GM19025 (cell line): Measurements from ENCODE around the gene CMTM8.

ENCODE experiments used
- ATAC-seq: cut with Tn5 transposase; IDR thresholded peaks from one replicate; pipeline ENCODE4 v1.9.1; 2021; ENCODE audit warnings: mild to moderate bottlenecking, low read depth, moderate library complexity; ENCODE audit not compliant: unreplicated experiment

CMTM8 gene

DNA sequence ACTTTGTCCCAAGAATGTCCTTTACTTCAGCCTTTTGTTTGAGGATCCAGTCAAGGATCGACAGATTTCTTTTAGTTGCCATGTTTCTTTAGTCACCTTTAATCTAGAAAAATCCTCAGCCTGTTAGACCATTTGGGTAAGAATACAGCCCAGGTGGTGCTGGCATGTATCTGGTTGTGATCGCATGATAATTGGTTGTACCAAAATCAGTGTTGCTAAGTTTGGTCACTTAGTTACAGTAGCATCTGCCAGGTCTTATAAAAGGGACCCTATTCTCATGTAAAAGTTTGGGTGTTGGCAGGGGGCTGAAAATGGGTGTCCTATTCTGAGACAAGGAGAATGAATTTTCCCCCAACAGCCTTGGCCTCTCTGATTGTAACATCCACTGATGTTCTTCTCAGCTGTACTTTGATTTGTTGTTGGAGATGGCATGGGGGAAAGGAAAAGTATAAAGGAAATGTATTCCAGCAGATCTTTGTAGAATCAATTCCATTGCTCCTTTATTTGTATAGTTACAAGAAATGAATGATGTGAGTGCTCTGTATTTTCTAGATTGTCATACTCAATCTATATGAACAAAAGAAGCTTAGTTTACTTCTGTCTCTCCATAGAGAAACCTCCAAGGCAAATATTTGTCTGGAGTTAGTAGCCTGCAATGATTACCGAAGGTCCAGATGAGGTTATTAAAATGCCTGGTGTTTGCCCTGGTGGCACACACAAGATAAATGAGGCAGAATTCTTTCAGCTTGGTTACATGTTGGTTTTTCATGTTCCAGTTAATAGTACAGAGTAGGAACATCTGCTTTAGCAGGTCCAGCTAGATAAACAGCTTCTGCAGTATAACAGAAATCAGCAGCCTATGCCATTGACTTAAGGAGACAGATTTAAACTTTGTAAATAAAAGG is 65.7 kb downstream of the CMTM8 start:
- no peak for ATAC-seq

DNA sequence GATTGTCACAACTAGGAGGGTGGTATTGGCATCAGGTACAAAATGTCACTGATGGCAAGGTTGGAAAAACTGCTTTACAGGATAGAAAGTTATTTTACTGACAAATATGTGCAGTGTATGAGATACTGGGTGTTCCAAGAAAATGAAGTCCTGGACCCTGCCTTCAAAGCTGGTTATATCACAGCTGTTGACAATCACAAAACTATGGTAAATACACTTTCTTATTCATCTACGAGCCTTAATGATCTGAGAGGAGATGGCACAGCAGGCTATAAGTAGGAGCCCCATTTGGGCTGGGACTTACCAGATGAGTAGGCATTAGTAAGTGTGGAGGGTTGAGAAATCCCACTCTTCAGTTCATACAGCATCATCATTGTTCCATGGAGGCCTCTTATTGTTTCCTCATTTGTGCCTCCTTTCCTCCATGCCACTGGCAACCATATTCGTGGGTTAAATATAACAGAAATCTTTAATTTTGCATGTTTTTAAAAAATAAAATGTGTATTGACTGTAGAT is 66.9 kb downstream of the CMTM8 start:
- no peak for ATAC-seq

DNA sequence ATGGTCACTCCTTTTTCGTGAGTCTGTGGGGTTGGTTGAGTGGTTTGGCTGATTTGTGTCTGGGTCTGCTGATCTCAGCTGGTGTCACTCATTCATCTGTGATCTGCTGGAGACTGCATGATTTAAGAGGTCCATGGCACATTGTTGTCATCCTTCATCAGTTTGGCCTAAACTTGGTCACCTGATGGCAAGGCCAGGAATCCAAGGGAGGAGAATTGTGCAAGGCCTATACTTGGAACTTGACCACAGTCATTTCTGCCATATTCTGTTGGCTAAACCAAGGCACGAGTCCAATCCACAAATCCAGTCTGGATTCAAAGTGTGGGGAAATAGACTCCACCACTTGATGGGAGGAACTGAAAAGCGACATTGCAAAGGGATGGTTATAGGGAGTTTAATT is 67.6 kb downstream of the CMTM8 start:
- ATAC-seq, result no peak

DNA sequence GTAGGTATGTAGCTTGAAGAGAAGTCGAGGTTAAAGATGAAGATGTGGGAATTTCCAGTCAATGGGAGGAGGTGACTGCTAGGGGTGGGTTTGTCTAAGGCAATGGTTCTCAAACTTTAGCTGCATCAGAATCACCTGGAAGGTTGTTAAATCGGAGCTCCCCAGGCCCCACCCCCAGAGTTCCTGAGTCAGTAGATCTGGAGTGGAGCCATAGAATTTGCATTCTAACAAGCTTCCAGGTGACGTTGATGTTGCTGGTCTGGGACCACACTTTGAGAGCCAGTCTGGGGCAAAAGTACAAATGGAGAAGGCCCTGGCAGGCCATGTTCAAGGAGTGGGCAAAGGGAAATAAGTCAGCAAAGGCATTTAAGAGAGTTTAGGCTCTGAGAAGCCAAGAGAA is 69.1 kb downstream of the CMTM8 start:
- no peak for ATAC-seq

DNA sequence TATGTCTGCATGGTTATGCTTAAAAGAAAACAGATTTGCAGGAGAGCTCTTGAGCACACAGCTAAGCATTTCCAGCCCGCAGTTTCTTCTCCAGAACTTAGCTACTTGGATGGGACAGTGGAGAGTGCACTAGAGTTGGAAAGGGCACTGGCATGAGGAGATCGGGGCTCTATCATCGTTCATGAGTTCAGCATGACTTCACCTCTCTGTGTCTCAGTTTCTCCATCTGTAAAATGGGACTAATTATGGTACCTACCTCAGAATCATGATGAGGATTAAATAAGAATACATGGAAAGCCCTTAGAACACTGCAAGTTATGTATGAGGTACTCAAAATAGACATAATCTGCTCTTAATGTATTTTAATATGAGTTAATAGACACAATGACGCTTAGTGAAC is 69.9 kb downstream of the CMTM8 start:
- no peak for ATAC-seq

DNA sequence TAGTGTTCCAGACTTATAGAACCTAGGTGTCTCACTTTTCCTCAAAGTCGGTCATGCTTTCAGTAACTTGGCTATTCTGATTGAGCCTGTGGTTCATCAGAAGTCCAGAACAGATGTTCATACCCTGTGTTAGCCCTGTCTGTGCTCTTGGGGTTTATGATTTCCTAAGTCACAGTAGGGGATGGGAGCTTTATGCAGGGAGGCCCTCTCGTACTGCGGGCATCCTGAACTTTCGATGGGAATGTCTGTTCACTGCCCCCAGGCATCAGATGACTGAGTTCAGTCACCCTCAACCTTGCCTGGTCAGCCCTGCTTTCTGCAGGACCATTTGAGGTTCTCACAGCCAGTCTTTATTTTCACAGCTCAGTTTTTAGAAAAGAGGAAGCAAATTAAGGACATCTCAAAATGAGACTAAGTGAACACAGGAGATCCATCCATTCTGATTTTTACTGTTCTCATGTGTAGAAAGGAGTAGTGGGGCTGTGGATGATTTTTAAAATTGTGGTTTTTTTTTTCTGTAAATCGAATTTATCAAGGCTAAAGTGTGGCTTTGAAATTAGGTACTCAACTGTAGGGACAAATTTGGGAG is 71.3 kb downstream of the CMTM8 start:
- no peak for ATAC-seq

DNA sequence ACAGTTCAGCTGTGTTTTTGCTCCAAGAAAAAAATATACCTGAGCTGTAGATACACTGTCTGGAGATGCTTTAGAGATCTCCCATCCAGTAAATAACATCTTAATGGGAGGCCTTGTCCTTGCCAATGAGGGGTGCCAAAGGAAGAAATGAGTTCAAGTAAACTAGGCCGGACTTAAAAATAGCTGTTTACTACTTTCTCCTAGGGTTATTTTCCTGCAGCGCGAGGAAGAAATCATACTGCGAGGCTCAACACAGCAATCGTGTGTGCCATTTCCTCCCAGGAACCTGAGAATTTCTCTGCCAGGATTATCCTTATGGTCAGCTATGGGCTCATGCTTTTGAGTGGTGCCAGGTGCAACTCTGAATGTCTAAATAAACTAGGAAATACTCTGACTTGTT is 71.9 kb downstream of the CMTM8 start:
- ATAC-seq, result no peak

DNA sequence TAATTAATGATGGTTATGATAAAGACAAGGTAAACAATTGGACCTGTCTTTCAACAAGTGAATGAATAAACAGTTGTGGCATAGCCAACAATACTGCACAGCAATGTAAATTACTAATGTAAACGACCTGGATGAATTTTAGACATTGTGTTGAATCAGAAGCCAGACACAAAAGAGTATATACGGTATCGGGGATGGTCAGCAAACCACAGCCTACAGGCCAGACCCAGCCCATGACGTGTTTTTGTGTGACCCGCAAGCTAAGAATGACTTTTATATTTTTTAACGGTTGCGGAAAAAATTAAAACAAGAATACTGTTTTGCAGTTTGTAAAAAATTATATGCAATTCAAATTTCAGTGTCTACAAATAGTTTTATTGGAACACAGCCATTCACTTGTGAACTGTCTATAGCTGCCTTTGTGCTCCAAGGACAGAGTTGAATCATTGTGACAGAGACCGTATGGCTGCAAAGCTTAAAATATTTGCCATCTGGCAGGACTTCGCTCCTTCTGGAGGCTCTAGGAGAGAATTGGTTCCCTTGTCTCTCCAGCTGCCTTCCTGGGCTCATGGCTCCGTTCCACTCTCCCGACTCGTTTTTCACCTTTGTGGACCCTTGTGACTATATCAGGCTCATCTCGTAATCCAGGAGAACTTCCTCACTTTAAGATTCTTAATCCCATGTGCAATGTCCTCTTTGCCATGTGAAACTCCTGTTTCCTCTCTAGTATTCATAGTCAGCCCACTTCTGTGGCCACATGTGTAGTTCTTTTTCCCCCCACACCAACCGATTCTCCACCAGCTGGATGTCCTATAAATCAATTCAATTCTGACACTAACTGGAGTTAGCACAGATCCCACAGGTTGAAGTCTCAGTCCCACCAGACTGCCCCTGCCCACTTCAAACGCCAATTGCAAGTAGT is 72.7 kb downstream of the CMTM8 start:
- no peak for ATAC-seq

DNA sequence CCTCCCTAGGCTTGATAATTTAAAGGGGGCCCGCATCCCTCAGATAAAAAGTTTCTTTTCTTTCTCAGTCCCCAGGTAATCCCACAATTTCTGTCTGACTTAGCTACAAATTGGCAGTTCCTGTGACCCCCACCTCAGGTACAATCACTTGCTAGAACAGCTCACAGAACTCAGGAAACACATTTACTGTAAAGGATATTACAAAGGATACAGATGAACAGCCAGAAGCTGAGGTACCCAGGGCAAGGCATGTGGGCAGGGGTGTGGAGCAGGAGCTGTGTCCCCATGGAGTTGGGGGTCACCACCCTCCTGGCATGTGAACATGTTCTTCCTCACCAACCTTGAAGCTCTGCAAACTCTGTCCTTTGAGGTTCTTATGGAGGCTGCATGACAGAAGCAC is 73.8 kb downstream of the CMTM8 start:
- ATAC-seq, result no peak

DNA sequence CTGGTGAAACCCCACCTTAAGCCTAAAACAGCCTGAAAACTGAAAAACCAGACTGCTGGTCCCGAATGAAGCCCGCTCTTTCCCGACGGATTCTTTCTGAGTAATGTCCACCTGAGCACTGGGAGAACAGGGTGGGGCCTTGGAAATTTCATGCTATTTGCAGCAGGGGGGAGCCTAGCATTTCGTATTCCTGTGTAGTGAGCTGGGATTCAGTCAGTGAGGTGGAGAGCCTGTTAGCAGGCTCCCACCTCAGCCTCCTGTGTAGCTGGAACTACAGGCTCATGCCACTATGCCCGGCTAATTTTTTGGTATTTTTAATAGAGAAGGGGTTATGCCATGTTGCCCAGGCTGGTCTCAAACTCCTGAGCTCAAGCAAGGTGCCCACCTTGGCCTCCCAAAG is 74.7 kb downstream of the CMTM8 start:
- ATAC-seq, result no peak

DNA sequence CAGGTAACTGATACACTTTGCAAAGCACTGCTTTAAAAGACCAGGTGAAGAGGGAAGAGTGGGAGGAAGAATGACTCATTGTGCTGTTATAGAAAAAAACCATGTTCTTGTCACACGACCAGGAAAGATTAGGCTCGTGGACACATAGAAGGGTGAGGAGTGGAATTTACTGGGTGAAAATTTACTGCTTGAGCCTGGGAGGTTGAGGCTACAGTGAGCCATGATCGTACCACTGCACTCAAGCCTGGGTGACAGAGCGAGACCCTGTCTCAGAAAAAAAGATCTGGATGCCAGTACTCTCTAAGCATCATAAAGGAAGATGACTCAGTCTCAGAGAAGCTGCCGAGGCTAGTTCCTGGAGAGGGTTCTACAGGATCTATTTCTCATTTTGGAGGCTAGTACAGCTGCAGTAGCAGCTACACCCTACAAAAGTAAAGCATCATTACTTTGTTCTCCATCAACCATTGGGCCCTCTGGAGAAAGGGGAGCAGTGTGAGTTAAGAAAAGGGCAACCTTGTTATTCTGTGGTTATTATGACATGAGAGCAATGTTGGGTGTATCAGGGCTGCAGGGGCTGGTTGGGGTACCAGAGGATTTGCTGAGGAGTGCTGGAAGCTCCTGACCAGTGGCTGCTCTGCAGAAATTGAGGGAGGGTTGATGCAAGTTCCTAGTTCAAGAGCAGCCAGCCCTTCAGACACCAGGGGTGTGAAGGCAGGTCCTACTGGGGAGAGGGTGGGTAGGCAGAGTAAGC is 75.4 kb downstream of the CMTM8 start:
- no peak for ATAC-seq

DNA sequence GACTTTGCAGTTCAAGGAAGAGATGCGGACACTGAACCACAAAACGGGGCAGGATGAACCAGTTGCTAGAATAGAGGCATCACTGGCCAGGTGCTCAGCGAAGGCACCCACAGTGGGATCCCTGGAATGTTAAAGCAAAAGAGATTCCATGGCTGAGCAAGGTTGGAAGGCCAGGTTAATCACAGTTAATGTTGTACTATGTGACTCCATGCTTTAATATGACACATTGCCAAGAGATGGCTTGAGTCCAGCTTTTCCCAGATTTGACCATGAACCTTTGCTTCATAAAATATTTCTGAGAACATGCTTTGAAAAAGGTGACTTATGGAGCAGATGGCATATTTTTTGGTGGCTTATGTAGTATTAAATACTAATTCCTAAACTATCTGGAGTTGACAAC is 77.0 kb downstream of the CMTM8 start:
- ATAC-seq, result no peak

DNA sequence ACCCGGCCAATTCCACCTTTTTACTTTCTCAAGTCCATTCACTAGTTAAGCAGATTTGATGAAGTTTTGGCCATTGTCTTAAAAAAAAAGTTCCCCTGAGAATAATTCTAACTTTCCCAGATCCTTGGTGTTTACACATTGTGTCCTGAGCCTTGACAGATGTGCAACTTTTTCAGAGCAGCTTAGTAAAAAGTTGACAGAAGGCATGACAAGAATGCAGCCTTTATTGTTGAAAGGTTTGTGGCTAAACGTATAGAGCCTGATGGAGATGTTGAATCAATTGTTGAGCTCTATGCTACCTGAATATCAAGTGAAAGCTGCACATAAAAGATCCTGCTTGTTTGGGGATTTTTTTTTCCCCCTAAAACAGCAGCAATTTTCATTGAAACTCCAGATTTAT is 77.8 kb downstream of the CMTM8 start:
- no peak for ATAC-seq

DNA sequence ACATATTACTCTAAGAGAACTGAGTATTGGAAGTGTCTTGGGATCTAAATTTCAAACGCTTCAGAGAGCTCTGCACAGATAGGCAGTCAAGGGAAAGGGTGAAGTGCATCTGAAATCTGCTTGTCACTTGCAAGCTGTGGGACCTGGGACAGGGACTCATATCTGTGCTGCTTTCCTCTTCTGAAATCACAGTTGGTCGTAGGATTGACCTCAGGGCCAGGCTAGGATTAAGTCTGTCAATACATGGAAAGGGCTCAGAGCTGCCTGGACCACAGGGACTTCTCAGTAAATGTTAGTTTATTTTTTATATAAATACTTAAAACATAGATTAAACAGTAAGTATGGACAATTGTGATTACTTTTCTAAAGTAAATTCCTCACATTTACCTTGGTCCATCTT is 78.5 kb downstream of the CMTM8 start:
- no peak for ATAC-seq

DNA sequence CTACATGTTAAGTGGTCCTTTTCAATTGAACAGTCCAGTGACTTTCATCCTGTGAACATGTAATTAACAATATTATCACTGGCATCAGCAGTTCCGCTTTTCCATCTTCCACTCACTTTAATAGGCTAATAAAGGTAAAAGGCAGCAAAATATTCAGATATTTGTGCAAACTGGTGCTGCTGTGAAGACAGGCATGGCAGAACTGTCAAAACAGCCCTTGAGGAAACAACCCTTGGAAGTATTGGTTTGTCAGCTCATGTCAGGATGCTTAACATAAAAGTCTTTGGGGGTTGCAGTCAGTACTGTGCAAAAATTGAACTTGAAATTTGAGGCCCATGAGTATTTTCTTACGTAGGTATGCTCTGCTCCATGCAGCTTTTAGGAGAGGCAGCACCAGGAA is 81.1 kb downstream of the CMTM8 start:
- no peak for ATAC-seq

DNA sequence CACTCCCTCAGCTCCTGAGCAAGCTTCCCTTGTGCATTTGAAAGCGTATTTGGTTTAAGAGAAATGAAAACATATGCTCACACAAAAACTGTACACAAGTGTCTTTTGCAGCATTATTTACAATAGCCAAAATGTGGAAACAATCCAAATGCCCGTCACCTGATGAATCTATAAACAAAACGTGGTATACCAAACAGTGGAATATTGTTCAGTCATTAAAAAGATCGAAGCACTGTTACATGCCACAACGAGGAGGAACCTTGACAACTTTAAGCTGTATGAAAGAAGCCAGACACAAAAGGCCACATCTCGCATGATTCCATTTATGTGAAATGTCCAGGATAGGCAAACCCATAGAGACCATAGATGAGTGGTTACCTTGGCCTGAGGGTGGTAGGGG is 81.6 kb downstream of the CMTM8 start:
- ATAC-seq, result no peak

DNA sequence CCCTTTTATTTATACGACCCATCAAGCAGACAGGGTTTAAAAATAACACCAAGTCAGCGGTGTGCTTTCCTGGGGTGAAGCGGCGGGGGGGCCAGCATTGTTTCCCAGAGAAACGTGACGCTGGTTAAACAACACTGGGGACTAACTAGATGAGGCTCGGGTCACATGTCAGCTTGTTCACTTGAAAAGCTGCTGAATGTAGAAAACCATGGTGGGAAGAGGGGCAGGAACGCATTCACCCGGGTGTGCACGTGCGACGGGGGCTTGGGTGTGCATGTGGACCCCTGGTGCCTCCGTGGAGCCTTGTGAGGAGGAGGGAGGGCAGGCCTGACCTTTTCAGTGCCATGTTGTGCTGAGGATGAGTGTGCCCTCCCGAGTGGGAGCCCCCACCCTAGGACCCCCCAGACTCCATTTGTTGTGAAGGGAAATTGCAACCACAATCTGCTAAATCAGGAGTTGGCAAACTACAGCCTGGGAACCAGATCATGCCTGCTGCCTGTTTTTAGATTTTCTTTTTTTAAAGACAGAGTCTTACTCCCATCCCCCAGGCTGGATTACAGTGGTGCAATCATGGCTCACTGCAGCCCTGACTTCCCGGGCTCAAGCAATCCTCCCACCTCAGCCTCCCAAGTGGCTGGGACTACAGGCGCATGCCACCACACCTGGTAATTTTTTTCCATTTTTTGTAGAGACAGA is 82.8 kb downstream of the CMTM8 start:
- no peak for ATAC-seq

DNA sequence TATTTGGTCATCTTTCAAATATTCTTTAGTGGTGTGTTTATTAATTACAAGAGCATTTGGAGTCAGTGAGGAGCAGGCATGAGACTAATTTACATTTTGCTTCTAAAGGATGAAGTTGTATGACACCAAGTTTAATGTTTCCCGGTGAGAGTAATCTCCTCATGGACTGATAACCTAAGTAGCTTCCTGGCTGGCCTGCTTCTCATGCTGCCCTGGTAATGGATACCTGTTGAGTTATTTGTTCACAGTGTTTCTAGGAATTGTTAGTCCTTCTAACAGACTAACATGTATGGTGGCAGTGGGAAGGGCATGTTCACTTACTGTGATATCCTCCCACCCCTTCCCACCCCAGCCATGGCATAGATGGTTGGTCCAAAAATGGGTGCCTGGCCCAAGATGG is 83.8 kb downstream of the CMTM8 start:
- ATAC-seq, result no peak

DNA sequence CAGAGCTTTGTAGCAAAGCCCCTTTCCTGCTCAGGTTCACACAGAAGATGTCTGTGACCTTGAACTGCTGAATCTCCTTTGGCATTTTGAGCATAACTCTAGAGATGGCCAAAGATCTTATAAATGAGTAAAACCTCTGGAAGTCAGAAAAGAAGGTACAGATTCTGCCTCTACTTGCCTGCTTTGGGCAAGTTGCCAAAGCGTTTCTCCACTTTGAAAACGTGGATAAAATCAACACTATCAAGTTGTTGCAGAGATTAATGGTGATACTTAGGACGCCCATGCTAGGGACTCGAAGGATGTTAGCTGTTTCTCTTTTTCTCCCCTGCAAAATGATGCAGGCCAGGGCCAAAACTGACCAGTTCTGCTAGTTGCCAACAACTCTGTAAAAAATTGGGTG is 85.1 kb downstream of the CMTM8 start:
- ATAC-seq, result no peak

DNA sequence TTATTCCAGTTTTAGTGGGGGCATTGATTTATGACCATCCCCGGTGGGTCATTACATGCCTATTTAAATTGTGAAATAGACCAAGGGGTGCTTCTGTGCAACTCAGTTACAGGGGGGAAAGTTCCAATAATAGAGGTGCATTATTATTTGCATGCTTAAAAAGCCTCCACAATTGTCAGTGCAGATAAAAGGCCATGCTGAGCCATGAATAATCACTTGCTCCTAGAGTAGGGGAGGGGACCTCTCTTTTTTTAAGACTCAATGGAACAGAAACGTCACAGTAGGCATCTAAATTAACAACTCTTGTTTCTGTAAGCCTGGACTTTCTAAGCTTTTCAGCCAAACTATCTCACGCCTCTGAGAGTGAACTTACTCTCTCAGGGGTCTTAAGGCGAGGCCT is 86.7 kb downstream of the CMTM8 start:
- no peak for ATAC-seq
